Heart left ventricle (tissue), 13 donors: ENCODE results near the gene SCG3.

Experiments used
- CTCF ChIP-seq, 12 donors: fragments of 200-600 bp; sonication (generic) in 4 of 12; IDR thresholded peaks; one replicate each; pipeline versions ENCODE4 v1.5.0 to v1.8.0; 2018 to 2022; ENCODE audit warnings: antibody characterized with exemption in 12 of 12, mild to moderate bottlenecking in 5 of 12
- POLR2A ChIP-seq, 2 donors: fragments of 450-650 bp; IDR thresholded peaks; one replicate each; pipeline ENCODE4 v1.6.1; 2017; ENCODE audit warnings: antibody characterized with exemption in 2 of 2, mild to moderate bottlenecking in 2 of 2, moderate library complexity in 2 of 2
- donor health status: ischemic (EF 13 %, LVEDD 7.1; RV severe dilation, severe dysfunction).
- donor health status: DM: no; HTN: yes; CAD: no.
- donor health status: DM: no; HTN: no; CAD: no.
- donor health status: ischemic (EF 25% LVEDD 6.9; RV normal size, moderate dysfunction).
- donor health status: ischemic (EF 25% LVEDD 5.7; RV mildly dilated, moderate dysfunction).
- donor health status: ischemic (EF 35%, LVEDD 5.7; RV mildly dilated, moderate dysfunction).
- donor health status: nonischemic (EF 11% LVEDD 7.7; RV severe dilation, severe dysfunction).
- donor health status: DM: yes; HTN: yes; CAD: no.
- donor health status: PGD.
- donor health status: ischemic (EF 29% LVEDD 5.4; RV normal size, mild dysfunction).
- donor health status: nonischemic (EF 23%, LVEDD 6.1; RV moderate dilation, normal function).

- no peak for TF ChIP-seq CTCF (IDR thresholded peaks at IDR 0.05)
- no peak for TF ChIP-seq POLR2A (IDR thresholded peaks at IDR 0.05)
These were observed 13.8 kb upstream of the SCG3 start for GRCh38 chr15:51667478-51667877.
